ENCODE measurements around the gene SHB. TPM values are rescaled to one million over a fixed set of nuclear protein-coding genes. Genes with fewer than 3 reads are reported as not detected.

Gene SHB
- total RNA-seq, 2 experiments from 2014 or later: 1.2 TPM

GRCh38 chr9:37955781-37956422, 113.1 kb downstream of the SHB start:
- intact Hi-C loops (cut with micrococcal nuclease): loop anchor here (2.0 kb wide), 1 partner anchor 111 kb away; no protein-coding TSS in a partner anchor
- H3K36me3 Mint-ChIP-seq (ENCODE audit: low read depth): no peaks in the 10 kb centered on the region
- DNase-seq: no peak
- H3K27me3 Mint-ChIP-seq (ENCODE audit: low read depth): no peaks in the 10 kb centered on the region
- no peak overlapping the region for H3K27ac Mint-ChIP-seq
- CTCF ChIA-PET: no interaction called here
- H3K4me3 Mint-ChIP-seq: no peak overlapping the region
- H3K4me1 Mint-ChIP-seq (ENCODE audit: low read depth): peaks cover 21% of the 10 kb centered on the region
- no peaks in the 10 kb centered on the region for H3K9me3 Mint-ChIP-seq

DNA sequence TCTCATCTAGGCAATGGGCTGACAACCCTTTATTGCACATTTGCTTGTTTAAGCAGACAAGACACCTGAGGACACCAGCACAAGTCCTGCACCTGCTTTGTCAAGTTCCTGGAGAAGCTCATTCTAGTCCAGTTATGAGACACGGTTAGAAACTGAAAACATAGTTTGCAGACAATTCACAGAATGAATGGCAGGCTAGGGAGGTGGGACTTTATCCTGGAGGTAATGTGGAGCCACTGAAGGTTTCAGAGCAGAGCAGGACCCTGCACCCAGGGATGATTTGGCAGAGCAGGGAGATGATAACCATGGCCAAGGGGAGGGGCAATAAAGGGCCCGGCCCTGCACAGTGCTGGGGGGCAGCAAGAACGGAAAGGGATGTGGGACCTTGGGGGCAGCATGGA, 114.4 kb downstream of the SHB start:
- CTCF ChIA-PET: no interaction called here
- DNase-seq: peak; percentile 8
- Mint-ChIP-seq H3K4me1 (ENCODE audit: low read depth) (peaks cover 21% of the 10 kb centered on the region), H3K36me3 (ENCODE audit: low read depth) (no peaks in the 10 kb centered on the region), H3K4me3 (no peak overlapping the region), H3K9me3 (no peaks in the 10 kb centered on the region), H3K27me3 (ENCODE audit: low read depth) (no peaks in the 10 kb centered on the region), H3K27ac (peak overlapping the region; percentile 69)
- intact Hi-C loops (cut with micrococcal nuclease): loop anchor here (1.0 to 5.0 kb wide), 3 partner anchors 41 to 112 kb away; partner anchors contain the start of gene SLC25A51

DNA sequence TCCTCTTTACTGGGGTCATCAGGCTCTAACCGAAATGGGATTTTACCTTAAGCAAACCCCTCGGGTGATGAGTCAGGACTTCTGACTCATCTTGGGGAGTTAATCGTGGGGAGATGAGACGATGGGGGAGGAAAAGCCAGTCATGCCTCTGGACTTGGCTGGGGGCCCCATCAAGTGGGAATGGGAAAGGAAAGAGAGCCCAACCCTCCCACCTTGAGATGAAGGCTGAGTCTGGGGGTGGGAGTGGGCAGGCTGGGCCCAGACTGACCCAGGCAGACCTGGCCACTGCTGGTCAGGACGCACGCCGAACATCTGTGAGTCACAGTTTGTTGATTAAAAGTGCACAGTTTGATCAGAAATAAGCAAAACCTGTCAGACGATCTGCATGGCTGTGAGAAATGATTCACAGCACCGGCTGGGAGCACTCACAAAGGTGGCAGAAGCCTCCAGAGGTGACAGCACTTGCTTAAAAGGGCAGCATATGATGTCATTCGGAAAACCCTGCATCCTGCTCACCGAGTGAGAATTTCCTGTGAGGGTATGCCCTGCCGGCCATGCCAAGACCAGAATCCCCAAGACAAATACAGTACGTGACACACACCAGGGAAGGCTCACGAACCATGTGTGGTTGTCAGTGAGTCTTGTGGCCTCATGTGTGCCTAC, 115.1 kb downstream of the SHB start:
- H3K27ac Mint-ChIP-seq: peak overlapping the region; percentile 69
- peaks cover 21% of the 10 kb centered on the region for H3K4me1 Mint-ChIP-seq (ENCODE audit: low read depth)
- intact Hi-C loops (cut with micrococcal nuclease): loop anchor here (1.0 to 5.0 kb wide), 3 partner anchors 41 to 113 kb away; partner anchors contain the start of gene SLC25A51
- H3K9me3 Mint-ChIP-seq: no peaks in the 10 kb centered on the region
- H3K27me3 Mint-ChIP-seq (ENCODE audit: low read depth): no peaks in the 10 kb centered on the region
- no peaks in the 10 kb centered on the region for H3K36me3 Mint-ChIP-seq (ENCODE audit: low read depth)
- CTCF ChIA-PET: no interaction called here
- H3K4me3 Mint-ChIP-seq: no peak overlapping the region
- DNase-seq: peak; percentile 66

GRCh38 chr9:37953206-37953774, 115.7 kb downstream of the SHB start:
- Mint-ChIP-seq H3K27ac (peak overlapping the region; percentile 69), H3K4me3 (no peak overlapping the region), H3K36me3 (ENCODE audit: low read depth) (no peaks in the 10 kb centered on the region), H3K9me3 (no peaks in the 10 kb centered on the region), H3K4me1 (ENCODE audit: low read depth) (peaks cover 21% of the 10 kb centered on the region), H3K27me3 (ENCODE audit: low read depth) (no peaks in the 10 kb centered on the region)
- CTCF ChIA-PET: no interaction called here
- DNase-seq: no peak
- intact Hi-C loops (cut with micrococcal nuclease): loop anchor here (5.0 kb wide), 1 partner anchor 51 kb away; the partner anchor contains the start of gene SLC25A51

DNA sequence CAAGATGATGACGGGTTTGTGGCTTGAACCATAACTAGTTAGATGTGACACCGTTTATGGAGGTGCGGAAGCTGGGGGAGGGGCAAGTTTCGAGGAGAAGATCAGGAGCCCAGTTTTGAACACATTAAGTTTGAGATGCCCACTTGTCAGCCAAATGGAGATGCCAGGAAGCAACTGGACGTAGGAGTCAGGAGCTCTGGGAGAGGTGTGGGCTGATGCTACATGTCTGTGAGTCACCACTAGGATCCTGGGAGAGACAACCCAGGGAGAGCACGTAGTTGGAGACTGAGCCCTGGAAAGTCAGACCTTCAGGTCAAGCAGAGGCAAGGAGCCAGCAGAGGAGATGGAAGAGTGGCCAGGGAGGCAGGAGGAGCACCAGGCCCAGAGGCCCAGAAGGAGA, 116.3 kb downstream of the SHB start:
- CTCF ChIA-PET: no interaction called here
- peaks cover 21% of the 10 kb centered on the region for H3K4me1 Mint-ChIP-seq (ENCODE audit: low read depth)
- H3K36me3 Mint-ChIP-seq (ENCODE audit: low read depth): no peaks in the 10 kb centered on the region
- intact Hi-C loops (cut with micrococcal nuclease): loop anchor here (5.0 kb wide), 1 partner anchor 50 kb away; the partner anchor contains the start of gene SLC25A51
- no peaks in the 10 kb centered on the region for H3K27me3 Mint-ChIP-seq (ENCODE audit: low read depth)
- DNase-seq: no peak
- no peaks in the 10 kb centered on the region for H3K9me3 Mint-ChIP-seq
- H3K4me3 Mint-ChIP-seq: no peak overlapping the region
- no peak overlapping the region for H3K27ac Mint-ChIP-seq

DNA sequence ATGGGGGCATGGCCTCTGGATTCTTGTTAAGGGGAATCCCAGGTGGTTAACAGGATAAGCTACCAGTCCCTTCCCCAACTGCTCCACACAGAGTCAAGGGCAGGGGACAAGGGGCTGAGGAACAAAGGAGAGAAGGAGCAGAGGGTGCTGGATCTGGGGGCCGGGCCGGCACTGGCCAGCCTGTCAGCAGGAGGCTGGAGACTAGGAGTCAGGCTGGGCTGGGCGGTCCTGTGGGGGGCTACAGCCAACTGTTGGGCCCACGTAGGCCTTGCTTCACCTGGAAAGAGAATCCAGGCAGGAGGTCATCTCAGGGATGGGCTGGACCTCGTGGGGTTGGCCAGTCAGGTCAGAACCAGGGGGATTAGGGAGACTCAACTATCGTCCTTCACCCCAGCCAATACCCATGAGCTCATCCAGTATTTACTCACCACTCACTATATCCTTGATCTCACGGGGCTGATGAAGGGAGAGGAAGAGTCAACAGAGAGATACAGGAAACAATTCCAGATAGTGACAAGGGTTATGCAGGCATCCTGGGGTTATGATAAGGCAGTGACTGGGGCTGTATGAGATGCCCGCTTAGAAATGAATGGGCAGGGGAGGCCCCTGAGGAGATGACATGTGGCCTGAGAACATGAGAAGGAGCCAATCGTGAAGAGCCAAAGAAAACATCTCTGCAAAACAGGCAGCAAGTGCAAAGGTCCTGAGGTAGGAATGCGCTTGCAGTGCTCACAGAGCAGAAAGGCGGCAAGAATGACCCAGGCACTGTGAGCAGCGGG, 117.2 kb downstream of the SHB start:
- Mint-ChIP-seq H3K4me3 (no peak overlapping the region), H3K4me1 (ENCODE audit: low read depth) (peaks cover 21% of the 10 kb centered on the region), H3K27me3 (ENCODE audit: low read depth) (no peaks in the 10 kb centered on the region), H3K36me3 (ENCODE audit: low read depth) (no peaks in the 10 kb centered on the region), H3K27ac (no peak overlapping the region), H3K9me3 (no peaks in the 10 kb centered on the region)
- CTCF ChIA-PET: no interaction called here
- intact Hi-C loops (cut with micrococcal nuclease): loop anchor here (5.0 kb wide), 1 partner anchor 50 kb away; the partner anchor contains the start of gene SLC25A51
- no peak for DNase-seq

- no peak for DNase-seq
- CTCF ChIA-PET: no interaction called here
- intact Hi-C loops (cut with micrococcal nuclease): loop anchor here (5.0 kb wide), 1 partner anchor 48 kb away; the partner anchor contains the start of gene SLC25A51
These were observed 118.5 kb downstream of the SHB start for GRCh38 chr9:37950561-37950960.

GRCh38 chr9:37949576-37949975, 119.5 kb downstream of the SHB start:
- CTCF ChIA-PET: no interaction called here
- no peak for DNase-seq
- intact Hi-C loops (cut with micrococcal nuclease): no loop called here
- Mint-ChIP-seq H3K36me3 (ENCODE audit: low read depth) (no peaks in the 10 kb centered on the region), H3K4me3 (no peak overlapping the region), H3K4me1 (ENCODE audit: low read depth) (peaks cover 18% of the 10 kb centered on the region), H3K27me3 (ENCODE audit: low read depth) (no peaks in the 10 kb centered on the region), H3K27ac (no peak overlapping the region), H3K9me3 (no peaks in the 10 kb centered on the region)

More at GRCh38 chr9:37950561-37950960, 118.5 kb downstream of the SHB start:
- H3K4me3 Mint-ChIP-seq: no peak overlapping the region
- H3K9me3 Mint-ChIP-seq: no peaks in the 10 kb centered on the region
- H3K36me3 Mint-ChIP-seq (ENCODE audit: low read depth): no peaks in the 10 kb centered on the region
- H3K27ac Mint-ChIP-seq: no peak overlapping the region
- no peaks in the 10 kb centered on the region for H3K27me3 Mint-ChIP-seq (ENCODE audit: low read depth)
- H3K4me1 Mint-ChIP-seq (ENCODE audit: low read depth): peaks cover 21% of the 10 kb centered on the region

GRCh38 chr9:37948417-37948980, 120.5 kb downstream of the SHB start:
- H3K27ac Mint-ChIP-seq: no peak overlapping the region
- H3K4me3 Mint-ChIP-seq: no peak overlapping the region
- no peak for DNase-seq
- intact Hi-C loops (cut with micrococcal nuclease): no loop called here
- no peaks in the 10 kb centered on the region for H3K9me3 Mint-ChIP-seq
- no peaks in the 10 kb centered on the region for H3K36me3 Mint-ChIP-seq (ENCODE audit: low read depth)
- H3K4me1 Mint-ChIP-seq (ENCODE audit: low read depth): peaks cover 7% of the 10 kb centered on the region
- CTCF ChIA-PET: no interaction called here
- H3K27me3 Mint-ChIP-seq (ENCODE audit: low read depth): no peaks in the 10 kb centered on the region

DNA sequence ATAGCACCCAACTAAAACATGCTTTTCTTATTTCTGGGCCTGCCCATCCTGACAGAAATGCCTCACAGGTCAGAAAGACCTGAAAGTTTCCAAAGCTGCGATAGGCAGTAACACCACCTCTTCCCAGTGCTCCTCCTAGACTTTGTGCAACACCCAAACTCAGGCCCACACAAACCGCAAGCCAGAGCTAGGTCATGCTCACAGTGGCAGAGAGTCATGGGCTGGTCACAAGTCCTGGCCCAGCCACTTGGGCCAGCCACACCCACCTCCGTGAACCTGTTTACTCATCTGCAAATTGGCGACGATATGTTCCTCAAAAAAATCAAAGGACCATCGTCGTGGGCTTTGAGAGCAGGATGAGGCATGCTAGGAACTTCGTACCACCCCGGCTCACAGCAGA, 121.0 kb downstream of the SHB start:
- Mint-ChIP-seq H3K27me3 (ENCODE audit: low read depth) (no peaks in the 10 kb centered on the region), H3K4me3 (no peak overlapping the region), H3K27ac (no peak overlapping the region), H3K9me3 (no peaks in the 10 kb centered on the region), H3K36me3 (ENCODE audit: low read depth) (no peaks in the 10 kb centered on the region), H3K4me1 (ENCODE audit: low read depth) (peaks cover 2% of the 10 kb centered on the region)
- no peak for DNase-seq
- CTCF ChIA-PET: no interaction called here
- intact Hi-C loops (cut with micrococcal nuclease): no loop called here

GRCh38 chr9:37947471-37947870, 121.6 kb downstream of the SHB start:
- CTCF ChIA-PET: no interaction called here
- Mint-ChIP-seq H3K27me3 (ENCODE audit: low read depth) (no peaks in the 10 kb centered on the region), H3K4me1 (ENCODE audit: low read depth) (no peaks in the 10 kb centered on the region), H3K36me3 (ENCODE audit: low read depth) (no peaks in the 10 kb centered on the region), H3K27ac (no peak overlapping the region), H3K4me3 (no peak overlapping the region), H3K9me3 (no peaks in the 10 kb centered on the region)
- DNase-seq: no peak
- intact Hi-C loops (cut with micrococcal nuclease): no loop called here

DNA sequence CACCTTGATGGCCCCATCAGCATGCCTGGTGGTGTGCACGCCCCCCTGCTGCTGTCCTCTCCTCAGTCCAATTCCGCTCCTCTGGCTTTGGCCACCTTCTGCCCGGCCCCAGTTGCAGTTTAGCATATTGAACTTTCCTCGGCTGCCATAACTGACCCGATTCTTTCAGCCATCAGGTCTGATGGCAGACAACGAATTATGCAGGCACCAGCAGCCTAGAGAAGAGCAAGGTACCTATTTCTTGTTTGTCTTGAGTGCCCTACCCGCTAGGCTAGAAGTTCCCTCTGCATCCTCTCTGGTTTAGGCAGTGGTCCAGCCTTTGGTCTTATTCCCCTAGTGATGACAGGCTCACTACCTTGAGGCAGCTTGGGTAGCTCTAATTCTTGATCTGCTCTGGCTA, 122.1 kb downstream of the SHB start:
- Mint-ChIP-seq H3K9me3 (no peaks in the 10 kb centered on the region), H3K36me3 (ENCODE audit: low read depth) (no peaks in the 10 kb centered on the region), H3K4me1 (ENCODE audit: low read depth) (no peaks in the 10 kb centered on the region), H3K27me3 (ENCODE audit: low read depth) (no peaks in the 10 kb centered on the region), H3K4me3 (no peak overlapping the region), H3K27ac (no peak overlapping the region)
- no peak for DNase-seq
- CTCF ChIA-PET: no interaction called here
- intact Hi-C loops (cut with micrococcal nuclease): no loop called here
